Thyroid gland (tissue), 4 donors: Measurements from ENCODE around the gene ULBP2. TPM values are rescaled to one million over a fixed set of nuclear protein-coding genes. Genes with fewer than 3 reads are reported as not detected.
"Not testable (repeated sequence)": the region's sequence is repeated elsewhere in the genome, so short reads cannot be mapped to it uniquely, and the experiment has no call there.

Source experiments
- DNase-seq, 2 donors: peaks; one replicate each; pipeline ENCODE4 v3.0.0-alpha.2; 2019
- H3K27ac ChIP-seq, 3 donors: fragments of 200-600 bp; sonication (generic); 1 replicate in 2 of 3; 2 replicates in 1 of 3; pipeline ENCODE4 v1.5.1; 2016 to 2019; ENCODE audit warnings: mild to moderate bottlenecking in 1 of 3, moderate library complexity in 1 of 3
- H3K27me3 ChIP-seq: fragments of 200-600 bp; sonication (generic); one replicate; pipeline ENCODE4 v1.5.1; 2019
- H3K36me3 ChIP-seq, 2 donors: fragments of 200-600 bp; sonication (generic); one replicate each; pipeline ENCODE4 v1.5.1; 2016 to 2019
- H3K4me1 ChIP-seq, 2 donors: fragments of 200-600 bp; sonication (generic); one replicate each; pipeline ENCODE4 v1.5.1; 2017 to 2019
- H3K4me3 ChIP-seq, 3 donors: fragments of 200-600 bp; sonication (generic); replicated peaks in 1 of 3; 1 replicate in 2 of 3; 2 replicates in 1 of 3; pipeline ENCODE4 v1.5.1; 2016; ENCODE audit warnings: mild to moderate bottlenecking in 1 of 3
- H3K9me3 ChIP-seq: fragments of 200-600 bp; sonication (generic); one replicate; pipeline ENCODE4 v1.5.1; 2017
- CTCF ChIP-seq, 6 experiments: fragments of 200-600 bp in 3 of 6; fragments of 450-650 bp in 3 of 6; sonication (generic) in 3 of 6; IDR thresholded peaks; one replicate each; pipeline ENCODE4 v1.5.1; 2016 to 2019; ENCODE audit warnings: antibody characterized with exemption in 6 of 6, mild to moderate bottlenecking in 2 of 6, inconsistent platforms in 1 of 6, moderate library complexity in 1 of 6
- POLR2A ChIP-seq, 2 donors: fragments of 450-650 bp; IDR thresholded peaks; one replicate each; pipeline ENCODE4 v1.6.1; 2017; ENCODE audit warnings: antibody characterized with exemption in 2 of 2, mild to moderate bottlenecking in 2 of 2, moderate library complexity in 1 of 2
- WGBS, 2 donors: methylation state at CpG; one replicate each; pipeline ENCODE4 v1.1.5; 2017; 5-methylcytosine and 5-hydroxymethylcytosine counted together
- intact Hi-C: fragments of 100-400 bp; cut with DNase I; formaldehyde crosslinking; loops from one replicate; pipeline ENCODE4 v1.15.1; 2023
- total RNA-seq, 4 donors: library from RNA; depleted of rRNA; stranded (reverse); fragments of >200 nt; gene quantifications; one replicate each; pipeline ENCODE4 v1.2.3, GENCODE V29; 2016

ULBP2 gene
- total RNA-seq, 4 donors from 2014 or later: 0.78 to 1.5 TPM; not detected in 2

- H3K36me3 ChIP-seq: no peaks in the 10 kb centered on the region
- 86 to 97% methylated on average over 7 to 9 of the region's 9 CpGs for WGBS, 2 donors
- intact Hi-C loops: no loop called here
- H3K4me1 ChIP-seq: peaks cover 0 to 3% of the 10 kb centered on the region in 2 donors
- no peak overlapping the region for H3K27ac ChIP-seq
- no peaks in the 10 kb centered on the region for H3K9me3 ChIP-seq
- no peak for DNase-seq
- H3K27me3 ChIP-seq: no peaks in the 10 kb centered on the region
- no peak overlapping the region for H3K4me3 ChIP-seq
- TF ChIP-seq POLR2A (IDR thresholded peaks at IDR 0.05) (no peak), CTCF (IDR thresholded peaks at IDR 0.05) (no peak)
Observed at GRCh38 chr6:149909701-149910470, 31.9 kb upstream of the ULBP2 start.

GRCh38 chr6:149910721-149911151 lies 31.1 kb upstream of the ULBP2 start:
- Histone ChIP-seq H3K9me3 (no peaks in the 10 kb centered on the region), H3K4me3 (no peak overlapping the region), H3K27ac (no peak overlapping the region), H3K27me3 (no peaks in the 10 kb centered on the region), H3K4me1 (peaks cover 0 to 3% of the 10 kb centered on the region in 2 donors), H3K36me3 (no peaks in the 10 kb centered on the region)
- 96% methylated on average over 23 of the region's 23 CpGs for WGBS, 2 donors
- no peak for DNase-seq
- intact Hi-C loops: no loop called here
- TF ChIP-seq CTCF (IDR thresholded peaks at IDR 0.05) (no peak), POLR2A (IDR thresholded peaks at IDR 0.05) (no peak)

GRCh38 chr6:149912680-149913079 lies 29.1 kb upstream of the ULBP2 start:
- H3K36me3 ChIP-seq, H3K4me1 ChIP-seq, H3K9me3 ChIP-seq, DNase-seq, intact Hi-C loops, H3K4me3 ChIP-seq, H3K27ac ChIP-seq, H3K27me3 ChIP-seq: not testable (repeated sequence)
- WGBS, 2 donors: 78 to 86% methylated on average over 3 of the region's 3 CpGs

- no peaks in the 10 kb centered on the region for H3K9me3 ChIP-seq
- intact Hi-C loops: no loop called here
- TF ChIP-seq CTCF (IDR thresholded peaks at IDR 0.05): no peak
- no peak for TF ChIP-seq POLR2A (IDR thresholded peaks at IDR 0.05)
- WGBS, 2 donors: 84 to 90% methylated on average over 2 of the region's 2 CpGs
- no peaks in the 10 kb centered on the region for H3K27me3 ChIP-seq
- H3K36me3 ChIP-seq: no peaks in the 10 kb centered on the region
- no peak for DNase-seq
- H3K4me3 ChIP-seq: no peak overlapping the region
- H3K4me1 ChIP-seq: no peaks in the 10 kb centered on the region
- no peak overlapping the region for H3K27ac ChIP-seq
Observed at GRCh38 chr6:149913085-149913484, 28.7 kb upstream of the ULBP2 start.

- no peak for TF ChIP-seq CTCF (IDR thresholded peaks at IDR 0.05)
- TF ChIP-seq POLR2A (IDR thresholded peaks at IDR 0.05): no peak
- 73 to 75% methylated on average over 9 of the region's 9 CpGs for WGBS, 2 donors
- no peak overlapping the region for H3K4me3 ChIP-seq
- no peaks in the 10 kb centered on the region for H3K9me3 ChIP-seq
- no peaks in the 10 kb centered on the region for H3K36me3 ChIP-seq
- intact Hi-C loops: no loop called here
- H3K27ac ChIP-seq: no peak overlapping the region
- no peaks in the 10 kb centered on the region for H3K4me1 ChIP-seq
- no peaks in the 10 kb centered on the region for H3K27me3 ChIP-seq
- no peak for DNase-seq
Observed at GRCh38 chr6:149913540-149914240, 28.1 kb upstream of the ULBP2 start.
